ENCODE results near the gene ST6GALNAC3.

ST6GALNAC3 gene

GRCh38 chr1:76186554-76187170 lies 112.1 kb downstream of the ST6GALNAC3 start:
- no peak for DNase-seq

GRCh38 chr1:76187436-76187835 lies 112.9 kb downstream of the ST6GALNAC3 start:
- peak in 12 of 56 donors; percentile 1 to 35 (median 8) for DNase-seq

- no peak for DNase-seq
These were observed 114.8 kb downstream of the ST6GALNAC3 start for GRCh38 chr1:76189310-76189709.

GRCh38 chr1:76190749-76191424 lies 116.3 kb downstream of the ST6GALNAC3 start:
- no peak for DNase-seq

GRCh38 chr1:76191561-76191960 lies 117.0 kb downstream of the ST6GALNAC3 start:
- no peak for DNase-seq

GRCh38 chr1:76198452-76198851 lies 123.9 kb downstream of the ST6GALNAC3 start:
- DNase-seq: no peak

- DNase-seq: no peak
These were observed 128.1 kb downstream of the ST6GALNAC3 start for GRCh38 chr1:76202670-76203069.

- DNase-seq: no peak
These were observed 128.6 kb downstream of the ST6GALNAC3 start for GRCh38 chr1:76203127-76203526.

- no peak for DNase-seq
These were observed 134.7 kb downstream of the ST6GALNAC3 start for GRCh38 chr1:76209238-76209637.

- no peak for DNase-seq
These were observed 135.1 kb downstream of the ST6GALNAC3 start for GRCh38 chr1:76209648-76210047.

GRCh38 chr1:76210160-76210559 lies 135.6 kb downstream of the ST6GALNAC3 start:
- no peak for DNase-seq

GRCh38 chr1:76218888-76219287 lies 144.3 kb downstream of the ST6GALNAC3 start:
- DNase-seq: no peak

GRCh38 chr1:76219366-76219818 lies 144.8 kb downstream of the ST6GALNAC3 start:
- DNase-seq: no peak

- no peak for DNase-seq
These were observed 150.2 kb downstream of the ST6GALNAC3 start for GRCh38 chr1:76224752-76225151.

- no peak for DNase-seq
These were observed 151.0 kb downstream of the ST6GALNAC3 start for GRCh38 chr1:76225526-76225925.

- DNase-seq: no peak
These were observed 153.1 kb downstream of the ST6GALNAC3 start for GRCh38 chr1:76227621-76228020.

- no peak for DNase-seq
These were observed 154.9 kb downstream of the ST6GALNAC3 start for GRCh38 chr1:76229279-76230005.

- DNase-seq: no peak
These were observed 156.3 kb downstream of the ST6GALNAC3 start for GRCh38 chr1:76230842-76231281.

GRCh38 chr1:76231320-76231719 lies 156.8 kb downstream of the ST6GALNAC3 start:
- DNase-seq: no peak

- no peak for DNase-seq
These were observed 158.1 kb downstream of the ST6GALNAC3 start for GRCh38 chr1:76232666-76233065.

GRCh38 chr1:76234061-76234460 lies 159.5 kb downstream of the ST6GALNAC3 start:
- DNase-seq: no peak

GRCh38 chr1:76237211-76237610 lies 162.7 kb downstream of the ST6GALNAC3 start:
- no peak for DNase-seq

All from nucleus accumbens (tissue), 56 donors.